Endothelial cell of umbilical vein (primary cell): ENCODE measurements around the gene FOXL2. TPM values are rescaled to one million over a fixed set of nuclear protein-coding genes. Genes with fewer than 3 reads are reported as not detected.

Experiments used
- BruUV-seq: library from RNA; stranded (reverse); fragments of 400-500 nt; replicated peaks from 2 replicates; lab custom pipeline; 2021; lab: Mats Ljungman, UMichigan
- CTCF ChIA-PET: fragments of 300-600, 350-600 bp; sonication (Branson Sonifier 250); formaldehyde crosslinking; loops from one replicate; lab custom pipeline; 2021; ENCODE audit warnings: antibody characterized with exemption, inconsistent platforms; lab: Charles Lee
- POLR2A ChIA-PET: fragments of 300-600, 350-600 bp; sonication (Branson Sonifier 250); formaldehyde crosslinking; loops from one replicate; lab custom pipeline; 2021; ENCODE audit warnings: antibody characterized with exemption, inconsistent platforms; lab: Charles Lee
- DNase-seq: peaks from one replicate; pipeline ENCODE4 v3.0.0-alpha.2; 2011; ENCODE audit warnings: low read depth, low spot score
- FAIRE-seq: peaks from 2 replicates; lab custom pipeline; 2011; peaks lifted over from hg19 to GRCh38; lab: Jason Lieb, UNC
- H2AFZ ChIP-seq: 2 replicates; pipeline ENCODE4 v1.6.0; 2012; ENCODE audit warnings: low read depth, low read length, control low read depth, inconsistent platforms
- H3K27ac ChIP-seq: 2 replicates; pipeline ENCODE4 v1.5.1; 2011; ENCODE audit warnings: low read depth, mild to moderate bottlenecking, control low read depth, low read length, moderate library complexity; ENCODE audit not compliant: insufficient read depth
- H3K27me3 ChIP-seq, 2 experiments: 2 replicates each; pipeline versions ENCODE4 v1.6.0 to v1.6.1; 2011; ENCODE audit warnings: low read length in 2 of 2, mixed read lengths in 1 of 2; ENCODE audit not compliant: control insufficient read depth in 2 of 2, insufficient read depth in 2 of 2
- H3K36me3 ChIP-seq, 2 experiments: 2 replicates in 1 of 2; 3 replicates in 1 of 2; pipeline ENCODE4 v1.5.1; 2011; ENCODE audit warnings: low read length in 2 of 2, mild to moderate bottlenecking in 1 of 2, moderate library complexity in 1 of 2; ENCODE audit not compliant: control insufficient read depth in 2 of 2, insufficient read depth in 2 of 2; ENCODE audit errors: extremely low read depth in 1 of 2
- H3K4me1 ChIP-seq: 3 replicates; pipeline ENCODE4 v1.5.1; 2011; ENCODE audit warnings: mild to moderate bottlenecking, low read length; ENCODE audit not compliant: control insufficient read depth, insufficient read depth; ENCODE audit errors: extremely low read depth
- H3K4me2 ChIP-seq: 2 replicates; pipeline ENCODE4 v1.6.1; 2011; ENCODE audit warnings: low read length, control low read depth, mixed read lengths; ENCODE audit not compliant: insufficient read depth
- H3K4me3 ChIP-seq, 3 experiments: fragments of 200-600 bp in 1 of 3; sonication (generic), shearing (Covaris generic) in 1 of 3; replicated peaks in 1 of 3; 2 replicates each; pipeline ENCODE4 v1.5.1; 2011 to 2016; ENCODE audit warnings: control low read depth in 3 of 3, low read length in 3 of 3, mild to moderate bottlenecking in 2 of 3, inconsistent platforms in 1 of 3, low read depth in 1 of 3, moderate library complexity in 1 of 3; ENCODE audit not compliant: insufficient read depth in 1 of 3
- H3K79me2 ChIP-seq: 2 replicates; pipeline ENCODE4 v1.6.0; 2012; ENCODE audit warnings: low read length, inconsistent platforms; ENCODE audit not compliant: control insufficient read depth, insufficient read depth
- H3K9ac ChIP-seq: replicated peaks from 2 replicates; pipeline ENCODE3; 2011; ENCODE audit warnings: low read length, control low read depth; ENCODE audit not compliant: insufficient read depth; ENCODE audit errors: extremely low read depth
- H3K9me1 ChIP-seq: replicated peaks from 3 replicates; pipeline ENCODE4 v1.6.0; 2011; ENCODE audit warnings: mild to moderate bottlenecking, low read length; ENCODE audit not compliant: control insufficient read depth, insufficient read depth; ENCODE audit errors: extremely low read depth
- H3K9me3 ChIP-seq: replicated peaks from 2 replicates; pipeline ENCODE4 v1.5.1; 2012; ENCODE audit warnings: low read length, inconsistent platforms; ENCODE audit not compliant: control insufficient read depth, insufficient read depth
- H4K20me1 ChIP-seq: replicated peaks from 2 replicates; pipeline ENCODE3; 2011; ENCODE audit warnings: mild to moderate bottlenecking, low read length; ENCODE audit not compliant: control insufficient read depth, insufficient read depth; ENCODE audit errors: extremely low read depth
- CTCF ChIP-seq, 2 donors: IDR thresholded peaks; 1 replicate in 1 of 2; 2 replicates in 1 of 2; pipeline ENCODE4 v1.5.1; 2011; ENCODE audit warnings: low read length in 2 of 2, mild to moderate bottlenecking in 2 of 2, moderate library complexity in 2 of 2, control low read depth in 1 of 2, inconsistent platforms in 1 of 2, low read depth in 1 of 2; ENCODE audit not compliant: insufficient read depth in 1 of 2; ENCODE audit errors: extremely low read depth in 1 of 2
- EZH2 ChIP-seq: IDR thresholded peaks from 2 replicates; pipeline ENCODE4 v1.6.1; 2012; ENCODE audit warnings: borderline replicate concordance, low read depth, mild to moderate bottlenecking, moderate library complexity, low read length, inconsistent platforms; ENCODE audit not compliant: severe bottlenecking
- FOS ChIP-seq: IDR thresholded peaks from 2 replicates; pipeline ENCODE4 v1.6.1; 2011; ENCODE audit warnings: mild to moderate bottlenecking, low read length, moderate library complexity, borderline replicate concordance; ENCODE audit not compliant: insufficient read depth
- GATA2 ChIP-seq: IDR thresholded peaks from 2 replicates; pipeline ENCODE4 v1.7.0; 2011; ENCODE audit warnings: low read depth, mild to moderate bottlenecking, moderate library complexity, mixed read lengths, low read length; ENCODE audit not compliant: insufficient read length, insufficient read depth
- JUN ChIP-seq: IDR thresholded peaks from 2 replicates; pipeline ENCODE4 v1.6.1; 2011; ENCODE audit warnings: borderline replicate concordance, low read depth; ENCODE audit not compliant: insufficient read length, insufficient read depth
- MAX ChIP-seq: IDR thresholded peaks from 2 replicates; pipeline ENCODE4 v1.6.1; 2011; ENCODE audit not compliant: insufficient read depth, insufficient read length
- MYC ChIP-seq: IDR thresholded peaks from one replicate; pipeline ENCODE4 v1.6.1; 2011; ENCODE audit warnings: mild to moderate bottlenecking, low read depth, low read length
- POLR2A ChIP-seq: IDR thresholded peaks from 2 replicates; pipeline ENCODE4 v1.6.1; 2012; ENCODE audit warnings: low read depth, mild to moderate bottlenecking, control low read depth, low read length
- POLR2AphosphoS5 ChIP-seq: IDR thresholded peaks from 2 replicates; pipeline ENCODE4 v1.6.1; 2012; ENCODE audit warnings: low read depth, mild to moderate bottlenecking, control low read depth, low read length, moderate library complexity; ENCODE audit not compliant: insufficient read depth
- dilution Hi-C: fragments of 300-500 bp; cut with MboI; formaldehyde crosslinking; loops from one replicate; pipeline ENCODE4 v1.15.0; 2019; ENCODE audit warnings: low sequenced_read_pairs; ENCODE audit not compliant: extremely low pct_ligation_motif_present
- intact Hi-C: fragments of 100-400 bp; cut with micrococcal nuclease; formaldehyde crosslinking; loops from one replicate; pipeline ENCODE4 v1.10.0; 2022
- polyA plus RNA-seq, 4 experiments: library from polyadenylated mRNA; depleted of rRNA in 3 of 4; stranded (reverse) in 3 of 4; unstranded in 1 of 4; fragments of >200 nt; gene quantifications; 2 replicates each; pipeline versions ENCODE4 v1.2.1 to v1.2.3, GENCODE V29; 2011 to 2012; ENCODE audit warnings: missing spikeins in 1 of 4
- total RNA-seq: library from RNA; stranded (reverse); gene quantifications from 2 replicates; pipeline ENCODE4 v1.2.3, GENCODE V29; 2021

Gene FOXL2
- total and polyA plus RNA-seq, 2 donors (not counting 3 experiments of a cell fraction or from before 2014, with no cell fraction given): not detected

- TF ChIP-seq MYC: no peak
- no peak for TF ChIP-seq MAX
- TF ChIP-seq FOS: no peak
- no peak for TF ChIP-seq CTCF (IDR thresholded peaks at IDR 0.05; ENCODE audit: extremely low read depth in 1 of 2, insufficient read depth in 1 of 2, low read depth in 1 of 2, low read length in 2 of 2)
- TF ChIP-seq EZH2: no peak
- no peak for TF ChIP-seq JUN
- TF ChIP-seq POLR2AphosphoS5: no peak
- TF ChIP-seq GATA2: no peak
- TF ChIP-seq POLR2A: no peak
- no peaks in the 10 kb centered on the region for H3K9me3 ChIP-seq
- H3K4me3 ChIP-seq: no peak overlapping the region
- no peaks in the 10 kb centered on the region for H3K27me3 ChIP-seq
- no peaks in the 10 kb centered on the region for H4K20me1 ChIP-seq
- no peak overlapping the region for H3K4me2 ChIP-seq
- H3K9me1 ChIP-seq: no peaks in the 10 kb centered on the region
- H3K9ac ChIP-seq: no peak overlapping the region
- ChIA-PET CTCF (interaction anchor here (2.8 to 5.9 kb wide), 2 partner anchors 11 to 21 kb away, joined by 9 to 59 read pairs; no protein-coding TSS in a partner anchor), POLR2A (no interaction called here)
- FAIRE-seq (no peak), DNase-seq (no peak)
- dilution Hi-C loops (no loop called here), intact Hi-C loops (no loop called here)
- no peak overlapping the region for H3K27ac ChIP-seq
- H3K4me1 ChIP-seq: no peaks in the 10 kb centered on the region
- no peaks in the 10 kb centered on the region for H3K36me3 ChIP-seq
- no TSS peak for BruUV-seq
- no peaks in the 10 kb centered on the region for H3K79me2 ChIP-seq
- H2AFZ ChIP-seq: no peak overlapping the region
Observed at GRCh38 chr3:138902171-138902570, 44.8 kb downstream of the FOXL2 start.
